PC-9 (cell line): ENCODE data around the gene MCM8. TPM values are rescaled to one million over a fixed set of nuclear protein-coding genes. Genes with fewer than 3 reads are reported as not detected.

Experiments
- BruUV-seq: library from RNA; stranded (reverse); fragments of 400-500 nt; replicated peaks from 2 replicates; lab custom pipeline; 2021; lab: Mats Ljungman, UMichigan
- CTCF ChIA-PET: fragments of 300-600 bp; sonication (Branson Sonifier 250); formaldehyde crosslinking; loops from one replicate; lab custom pipeline; 2022; ENCODE audit warnings: antibody characterized with exemption; lab: Charles Lee
- POLR2A ChIA-PET: fragments of 300-600 bp; sonication (Branson Sonifier 250); formaldehyde crosslinking; loops from one replicate; lab custom pipeline; 2022; ENCODE audit warnings: antibody characterized with exemption; ENCODE audit not compliant: unreplicated experiment; lab: Charles Lee
- DNase-seq, 2 experiments: peaks; one replicate each; pipeline versions ENCODE4 v3.0.0 to v3.0.0-alpha.2; 2015 to 2022; ENCODE audit warnings: mixed read lengths in 1 of 2
- H2AFZ ChIP-seq: fragments of 200-600 bp; sonication (generic); 2 replicates; pipeline ENCODE4 v1.8.1; 2017; ENCODE audit warnings: antibody characterized with exemption
- H3F3A ChIP-seq: fragments of 200-600 bp; sonication (generic); 2 replicates; pipeline ENCODE4 v1.8.1; 2017; ENCODE audit warnings: antibody characterized with exemption, mild to moderate bottlenecking, low read depth; ENCODE audit not compliant: insufficient read depth
- H3K27ac ChIP-seq: fragments of 200-600 bp; sonication (generic); 2 replicates; pipeline ENCODE4 v1.6.1; 2016; ENCODE audit warnings: mixed run types
- H3K27me3 ChIP-seq: fragments of 200-600 bp; sonication (generic); 2 replicates; pipeline ENCODE4 v1.6.1; 2016; ENCODE audit warnings: low read depth, mixed run types; ENCODE audit not compliant: insufficient read depth
- H3K36me3 ChIP-seq: fragments of 200-600 bp; sonication (generic); 2 replicates; pipeline ENCODE4 v1.6.1; 2016; ENCODE audit warnings: low read depth, mixed run types
- H3K4me1 ChIP-seq: fragments of 200-600 bp; sonication (generic); replicated peaks from 2 replicates; pipeline ENCODE4 v1.6.1; 2016; ENCODE audit warnings: mixed run types; ENCODE audit not compliant: insufficient read depth
- H3K4me2 ChIP-seq: fragments of 200-600 bp; sonication (generic); 2 replicates; pipeline ENCODE4 v1.6.1; 2017; ENCODE audit warnings: mixed run types
- H3K4me3 ChIP-seq: fragments of 200-600 bp; sonication (generic); 2 replicates; pipeline ENCODE4 v1.6.1; 2016; ENCODE audit warnings: mixed run types
- H3K79me2 ChIP-seq: fragments of 200-600 bp; sonication (generic); 2 replicates; pipeline ENCODE4 v1.6.1; 2017; ENCODE audit warnings: low read depth, mixed run types
- H3K9me2 ChIP-seq: fragments of 200-600 bp; sonication (generic); 2 replicates; pipeline ENCODE4 v1.8.1; 2017; ENCODE audit warnings: mild to moderate bottlenecking; ENCODE audit not compliant: insufficient read depth
- H3K9me3 ChIP-seq: fragments of 200-600 bp; sonication (generic); 2 replicates; pipeline ENCODE4 v1.8.1; 2016; ENCODE audit warnings: low read depth; ENCODE audit not compliant: insufficient read depth
- H4K20me1 ChIP-seq: fragments of 200-600 bp; sonication (generic); 2 replicates; pipeline ENCODE4 v1.8.1; 2017; ENCODE audit not compliant: insufficient read depth
- EZH2 ChIP-seq: fragments of 200-600 bp; sonication (generic); IDR thresholded peaks from 2 replicates; pipeline ENCODE4 v1.8.0; 2017; ENCODE audit warnings: antibody characterized with exemption, low read depth
- intact Hi-C: fragments of 100-400 bp; cut with micrococcal nuclease; formaldehyde crosslinking; loops from one replicate; pipeline ENCODE4 v1.10.0; 2022; ENCODE audit not compliant: unreplicated experiment
- total RNA-seq: library from RNA; stranded (reverse); gene quantifications from 2 replicates; pipeline ENCODE4 v1.2.3, GENCODE V29; 2021
- TF ChIP-seq, protein P1 (sequence below): fragments of 200-600 bp; sonication (generic); conservative IDR thresholded peaks from 2 replicates; pipeline ENCODE4 v1.6.1; 2017; ENCODE audit warnings: mixed run types, antibody characterized with exemption, mild to moderate bottlenecking, moderate library complexity

MCM8 gene
- total RNA-seq, 1 experiment from 2014 or later = 22.4 TPM

DNA sequence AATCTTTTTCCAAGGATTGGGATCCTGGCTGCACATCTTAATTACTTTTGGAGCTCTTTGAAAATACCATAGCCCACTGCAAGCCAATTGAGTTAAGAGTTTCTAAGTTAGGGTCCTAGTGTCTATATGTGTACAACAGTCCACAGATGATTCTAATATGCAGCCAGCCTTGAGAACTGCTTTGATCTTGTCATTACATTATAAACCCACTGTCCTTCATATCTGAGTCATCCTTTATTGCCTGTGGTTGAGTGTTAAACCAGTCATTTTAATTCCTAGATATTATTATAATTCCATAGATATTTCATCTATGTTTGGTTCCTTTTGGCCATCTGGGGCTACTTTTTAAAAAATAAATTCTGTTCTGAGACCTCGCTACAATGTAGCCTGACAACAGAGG lies 24.1 kb downstream of the MCM8 start:
- no peak for DNase-seq
- Histone ChIP-seq H3F3A (no peaks in the 10 kb centered on the region), H3K4me2 (no peak overlapping the region), H2AFZ (no peak overlapping the region), H3K27ac (no peak overlapping the region), H3K27me3 (no peaks in the 10 kb centered on the region), H3K9me3 (no peaks in the 10 kb centered on the region), H3K36me3 (no peaks in the 10 kb centered on the region), H3K79me2 (no peaks in the 10 kb centered on the region), H3K9me2 (no peaks in the 10 kb centered on the region), H3K4me3 (no peak overlapping the region), H4K20me1 (no peaks in the 10 kb centered on the region), H3K4me1 (0 out of 2 replicates have a peak, but pooled peaks cover 4% of the 10 kb centered on the region)
- TF ChIP-seq, protein P1, sequence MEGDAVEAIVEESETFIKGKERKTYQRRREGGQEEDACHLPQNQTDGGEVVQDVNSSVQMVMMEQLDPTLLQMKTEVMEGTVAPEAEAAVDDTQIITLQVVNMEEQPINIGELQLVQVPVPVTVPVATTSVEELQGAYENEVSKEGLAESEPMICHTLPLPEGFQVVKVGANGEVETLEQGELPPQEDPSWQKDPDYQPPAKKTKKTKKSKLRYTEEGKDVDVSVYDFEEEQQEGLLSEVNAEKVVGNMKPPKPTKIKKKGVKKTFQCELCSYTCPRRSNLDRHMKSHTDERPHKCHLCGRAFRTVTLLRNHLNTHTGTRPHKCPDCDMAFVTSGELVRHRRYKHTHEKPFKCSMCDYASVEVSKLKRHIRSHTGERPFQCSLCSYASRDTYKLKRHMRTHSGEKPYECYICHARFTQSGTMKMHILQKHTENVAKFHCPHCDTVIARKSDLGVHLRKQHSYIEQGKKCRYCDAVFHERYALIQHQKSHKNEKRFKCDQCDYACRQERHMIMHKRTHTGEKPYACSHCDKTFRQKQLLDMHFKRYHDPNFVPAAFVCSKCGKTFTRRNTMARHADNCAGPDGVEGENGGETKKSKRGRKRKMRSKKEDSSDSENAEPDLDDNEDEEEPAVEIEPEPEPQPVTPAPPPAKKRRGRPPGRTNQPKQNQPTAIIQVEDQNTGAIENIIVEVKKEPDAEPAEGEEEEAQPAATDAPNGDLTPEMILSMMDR = no peak
- ChIA-PET POLR2A (no interaction called here), CTCF (no interaction called here)
- intact Hi-C loops = no loop called here
- BruUV-seq = no TSS peak

DNA sequence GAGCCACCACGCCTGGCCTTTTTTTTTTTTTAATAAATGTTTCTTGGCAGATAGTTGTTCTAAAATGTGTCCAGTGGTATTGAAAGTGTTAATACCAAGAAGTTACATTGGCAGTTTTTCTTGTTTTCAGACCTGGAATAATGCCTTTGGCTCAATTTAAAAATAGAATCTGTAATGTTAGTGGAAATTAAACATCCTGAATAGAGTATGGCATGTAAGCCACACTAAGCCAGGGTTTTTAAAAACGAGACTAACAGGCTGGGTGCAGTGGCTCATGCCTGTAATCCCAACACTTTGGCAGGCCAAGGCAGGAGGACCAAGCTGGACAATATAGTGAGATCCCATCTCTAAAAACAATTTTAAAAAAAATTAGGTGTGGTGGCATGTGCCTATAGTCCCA lies 25.3 kb downstream of the MCM8 start:
- 0 out of 2 replicates have a peak, but pooled peaks cover 4% of the 10 kb centered on the region for H3K4me1 ChIP-seq
- TF ChIP-seq, protein P1 = no peak
- no peak for TF ChIP-seq EZH2
- 0 out of 2 replicates have a peak, but pooled peaks cover 3% of the 10 kb centered on the region for H3K36me3 ChIP-seq
- intact Hi-C loops = no loop called here
- H3K4me2 ChIP-seq = no peak overlapping the region
- H3K27me3 ChIP-seq = no peaks in the 10 kb centered on the region
- H2AFZ ChIP-seq = no peak overlapping the region
- H3K9me2 ChIP-seq = no peaks in the 10 kb centered on the region
- no peaks in the 10 kb centered on the region for H3K79me2 ChIP-seq
- no peak for DNase-seq
- H3K27ac ChIP-seq = no peak overlapping the region
- no peaks in the 10 kb centered on the region for H3K9me3 ChIP-seq
- no peaks in the 10 kb centered on the region for H3F3A ChIP-seq
- H3K4me3 ChIP-seq = no peak overlapping the region
- POLR2A ChIA-PET = no interaction called here
- CTCF ChIA-PET = no interaction called here
- H4K20me1 ChIP-seq = no peaks in the 10 kb centered on the region
- no TSS peak for BruUV-seq

DNA sequence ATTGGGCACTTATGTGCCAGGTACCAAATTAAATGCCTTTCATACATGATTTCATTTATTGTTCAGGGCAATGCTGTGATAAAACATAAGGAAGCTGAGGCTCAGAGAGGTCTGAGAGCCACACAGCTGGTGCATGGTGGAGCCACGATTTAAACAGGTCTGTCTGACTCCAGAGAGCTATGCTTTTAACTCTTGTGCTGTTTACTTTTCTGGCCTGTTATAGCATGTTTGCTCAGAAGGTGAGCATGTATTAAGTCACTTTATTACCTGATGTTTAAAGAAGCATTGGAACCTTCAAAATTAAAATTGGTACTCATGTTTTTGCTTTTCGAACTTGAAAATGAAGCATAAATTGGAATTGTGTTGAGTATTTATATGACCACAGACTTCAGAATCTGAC lies 26.8 kb downstream of the MCM8 start:
- ChIA-PET POLR2A (interaction anchor here (0.7 kb wide), 1 partner anchor 27 kb away, joined by 6 read pairs; the partner anchor contains the start of genes MCM8 and TRMT6), CTCF (interaction anchor here (1.1 kb wide), 1 partner anchor 396 kb away, joined by 25 read pairs; no protein-coding TSS in a partner anchor)
- no peak for TF ChIP-seq EZH2
- TF ChIP-seq, protein P1 = no peak
- Histone ChIP-seq H3K79me2 (no peaks in the 10 kb centered on the region), H3K4me2 (no peak overlapping the region), H3K4me1 (0 out of 2 replicates have a peak, but pooled peaks cover 4% of the 10 kb centered on the region), H3K27ac (no peak overlapping the region), H3K27me3 (no peaks in the 10 kb centered on the region), H4K20me1 (no peaks in the 10 kb centered on the region), H3K9me2 (no peaks in the 10 kb centered on the region), H2AFZ (no peak overlapping the region), H3F3A (no peaks in the 10 kb centered on the region), H3K9me3 (no peaks in the 10 kb centered on the region), H3K4me3 (no peak overlapping the region), H3K36me3 (0 out of 2 replicates have a peak, but pooled peaks cover 3% of the 10 kb centered on the region)
- BruUV-seq = no TSS peak
- DNase-seq = no peak
- intact Hi-C loops = no loop called here
